HG03060 (cell line): ENCODE measurements around the gene LCN9.
"Not testable (repeated sequence)": the region's sequence is repeated elsewhere in the genome, so short reads cannot be mapped to it uniquely, and the experiment has no call there.

Experiments used
- ATAC-seq: cut with Tn5 transposase; IDR thresholded peaks from one replicate; pipeline ENCODE4 v1.9.1; 2021; ENCODE audit warnings: low read depth, moderate number of reproducible peaks; ENCODE audit not compliant: unreplicated experiment

LCN9 gene

GRCh38 chr9:135670721-135671590, 7.8 kb downstream of the LCN9 start:
- ATAC-seq = no peak

- no peak for ATAC-seq
Measured at GRCh38 chr9:135671591-135672041, 8.5 kb downstream of the LCN9 start.

DNA sequence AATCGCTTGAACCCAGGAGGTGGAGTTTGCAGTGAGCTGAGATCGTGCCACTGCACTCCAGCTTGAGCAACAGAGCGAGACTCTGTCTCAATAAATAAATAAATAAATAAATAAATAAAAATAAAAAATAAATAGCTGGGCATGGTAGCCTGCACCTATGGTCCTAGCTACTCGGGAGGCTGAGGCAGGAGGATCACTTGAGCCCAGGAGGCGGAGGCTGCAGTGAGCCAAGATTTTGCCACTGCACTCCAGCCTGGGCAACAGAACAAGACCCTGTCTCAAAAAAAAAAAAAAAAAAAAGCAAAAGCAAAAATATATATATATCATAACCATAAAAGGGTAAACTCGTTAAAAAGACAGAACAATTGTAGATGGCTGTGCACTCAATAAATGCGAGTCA, 9.7 kb downstream of the LCN9 start:
- not testable (repeated sequence) for ATAC-seq

- no peak for ATAC-seq
Measured at GRCh38 chr9:135673941-135674340, 10.8 kb downstream of the LCN9 start.

DNA sequence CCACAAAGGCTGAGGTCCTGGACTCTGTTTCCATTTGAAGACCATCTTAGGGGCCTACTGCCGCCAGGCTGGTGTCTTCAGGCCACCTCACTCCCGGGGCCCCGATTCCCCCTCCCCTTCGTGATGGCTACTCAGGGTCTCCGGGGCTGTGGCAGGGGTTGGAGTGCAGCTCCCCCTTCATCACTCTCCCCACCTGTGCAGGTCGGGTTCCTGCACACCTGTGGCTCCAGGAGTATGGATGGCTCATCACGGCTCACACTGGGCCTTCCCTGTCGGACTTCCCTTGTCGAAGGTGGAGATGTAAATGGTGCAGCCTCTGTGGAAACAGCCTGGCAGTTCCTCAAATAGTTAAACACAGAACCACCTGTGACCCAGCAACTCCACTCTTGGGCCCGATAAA, 11.9 kb downstream of the LCN9 start:
- no peak for ATAC-seq

GRCh38 chr9:135676891-135677290, 13.8 kb downstream of the LCN9 start:
- no peak for ATAC-seq

GRCh38 chr9:135677641-135678168, 14.6 kb downstream of the LCN9 start:
- no peak for ATAC-seq

DNA sequence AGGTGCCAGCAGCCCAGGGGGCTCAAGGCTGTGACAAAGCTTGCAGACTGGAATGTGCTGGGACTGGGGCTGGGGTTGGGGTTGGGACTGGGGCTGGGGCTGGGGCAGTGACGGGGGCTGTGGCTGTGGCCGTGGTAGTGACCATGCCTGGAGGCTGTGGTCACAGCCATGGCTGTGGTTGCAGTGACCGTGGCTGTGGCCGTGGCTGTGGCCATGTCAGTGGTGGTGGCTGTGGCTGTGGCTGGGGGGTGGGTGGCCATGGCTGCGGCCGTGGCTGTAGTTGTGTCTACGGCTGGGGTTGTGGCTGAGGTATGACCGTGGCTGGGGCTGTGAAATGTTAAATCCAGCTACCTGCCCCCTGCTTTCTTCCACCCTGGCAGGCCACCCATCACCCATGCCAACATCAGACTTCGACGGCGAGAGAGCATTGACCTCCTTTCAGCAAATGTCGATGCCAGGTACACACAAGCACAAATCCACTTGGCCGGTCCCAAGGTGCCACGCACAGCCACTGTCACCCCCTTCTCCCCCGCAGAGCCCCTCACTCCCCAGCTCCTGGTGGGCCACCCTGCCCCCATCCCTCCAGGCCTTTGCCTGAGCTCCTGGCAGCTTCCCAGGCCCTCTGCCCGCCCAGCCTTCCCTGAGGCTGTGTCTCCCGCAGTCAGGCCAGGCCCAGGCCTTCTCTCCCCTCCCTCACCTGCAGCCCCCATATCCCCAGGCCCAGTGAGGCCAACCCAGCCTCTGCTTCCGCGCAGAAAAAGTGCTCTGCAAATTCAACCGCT, 15.3 kb downstream of the LCN9 start:
- no peak for ATAC-seq

DNA sequence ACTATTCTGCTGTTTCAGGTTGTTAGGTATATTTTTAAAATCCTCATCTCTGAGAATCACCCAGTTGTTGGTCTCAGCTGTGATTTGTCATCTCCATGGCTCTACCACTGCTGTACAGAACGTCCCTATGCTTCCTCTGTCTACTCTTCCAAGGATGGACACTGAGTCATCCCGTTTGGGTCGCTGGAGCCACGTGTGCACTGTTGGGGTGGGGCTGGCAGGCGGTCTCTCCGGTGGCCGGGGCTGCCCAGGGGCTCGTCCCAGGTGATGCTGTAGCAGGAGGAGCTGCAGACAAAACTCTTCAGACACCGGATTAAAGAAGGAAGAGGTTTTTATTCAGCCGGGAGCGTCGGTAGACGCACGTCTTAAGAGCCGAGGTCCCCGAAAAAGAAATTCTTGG, 16.9 kb downstream of the LCN9 start:
- no peak for ATAC-seq

DNA sequence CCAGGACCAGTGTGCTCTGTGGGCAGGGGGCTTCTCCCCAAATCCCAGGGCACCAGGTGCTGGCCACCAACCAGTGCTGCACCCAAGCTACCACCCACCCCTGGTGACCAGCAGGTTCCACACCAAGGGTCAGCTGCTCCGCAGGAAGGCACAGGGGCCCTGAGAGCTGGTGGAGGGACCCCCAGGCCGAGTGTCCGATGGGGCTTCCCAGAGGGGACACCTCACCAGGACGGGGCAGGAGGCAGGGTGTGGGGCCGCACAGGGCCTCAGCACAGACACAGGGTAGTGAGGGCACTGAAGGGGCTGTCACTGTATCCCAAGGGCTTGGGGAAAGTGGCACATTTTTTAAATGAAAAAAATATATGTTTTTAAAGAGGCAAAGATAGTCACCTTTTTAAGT, 18.1 kb downstream of the LCN9 start:
- no peak for ATAC-seq

GRCh38 chr9:135683401-135684034, 20.4 kb downstream of the LCN9 start:
- ATAC-seq = no peak

GRCh38 chr9:135684691-135685090, 21.6 kb downstream of the LCN9 start:
- no peak for ATAC-seq

- ATAC-seq = no peak
Measured at GRCh38 chr9:135687216-135687615, 24.1 kb downstream of the LCN9 start.

DNA sequence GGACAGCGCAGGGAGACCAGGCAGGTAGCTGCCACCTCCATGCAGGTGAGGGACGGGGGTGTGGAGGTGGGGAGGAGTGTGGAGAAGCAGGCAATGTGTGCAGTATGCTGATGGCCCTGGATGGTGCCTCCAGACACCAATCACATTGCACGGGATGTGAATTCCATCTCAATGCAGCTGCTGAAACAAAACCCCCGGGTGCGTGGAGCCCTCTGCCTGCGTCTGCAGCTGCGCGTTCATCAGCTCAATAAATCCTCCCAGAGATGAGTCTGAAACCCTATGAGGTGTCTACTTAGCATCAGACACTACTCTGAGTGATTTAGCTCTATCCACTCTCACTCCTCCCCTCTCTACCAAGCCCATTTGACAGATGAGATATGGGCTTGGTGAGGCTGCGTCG, 25.9 kb downstream of the LCN9 start:
- ATAC-seq = no peak

DNA sequence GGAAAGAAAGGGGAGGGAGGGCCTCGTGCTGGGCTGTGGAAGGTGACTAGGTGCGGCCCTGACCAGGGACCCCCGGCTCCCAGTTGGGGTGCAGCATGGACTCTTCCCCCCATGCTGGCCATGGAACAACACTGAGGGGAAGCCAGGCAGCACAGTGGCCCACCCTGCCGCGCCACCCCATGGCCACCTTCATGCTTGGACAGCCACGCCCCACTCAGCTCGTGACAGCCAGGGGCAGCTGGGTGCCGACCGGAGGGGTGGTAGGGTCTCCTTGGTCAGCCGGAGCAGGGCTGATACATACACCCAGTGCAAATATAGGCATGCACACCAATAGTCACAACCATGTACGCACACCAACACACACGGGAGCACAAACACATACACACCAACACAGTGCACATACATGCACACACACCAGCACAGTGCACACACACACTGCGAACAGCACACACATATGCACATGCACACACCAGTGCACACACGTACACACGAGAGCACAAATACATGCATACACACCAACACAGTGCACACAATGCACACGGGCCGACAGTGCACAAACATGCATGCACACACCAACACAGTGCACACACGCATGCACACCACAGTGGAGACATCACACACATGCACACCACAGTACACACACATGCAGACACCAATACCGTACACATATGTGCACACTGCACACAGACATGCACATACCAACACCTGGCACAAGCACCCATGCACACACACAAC, 27.9 kb downstream of the LCN9 start:
- no peak for ATAC-seq

DNA sequence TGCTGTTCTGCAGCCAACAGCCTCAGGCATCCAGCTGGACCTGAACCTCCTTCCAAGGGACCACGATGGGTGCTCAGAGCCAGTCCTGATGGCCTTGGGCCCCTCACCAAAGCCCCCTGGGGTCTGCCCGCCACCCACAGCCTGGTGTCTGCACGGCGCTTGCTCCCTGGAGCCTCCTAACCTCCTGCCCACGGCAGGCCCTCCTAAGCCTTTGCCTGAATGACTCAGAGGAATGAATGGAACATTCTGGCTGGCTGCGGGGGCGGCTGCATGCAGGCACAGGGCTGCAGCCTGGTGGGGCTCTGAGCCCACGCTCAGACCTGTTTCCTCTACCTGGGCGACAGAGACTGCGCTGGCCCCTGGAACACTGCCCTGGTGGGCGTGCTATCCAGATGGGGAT, 29.3 kb downstream of the LCN9 start:
- ATAC-seq = no peak

DNA sequence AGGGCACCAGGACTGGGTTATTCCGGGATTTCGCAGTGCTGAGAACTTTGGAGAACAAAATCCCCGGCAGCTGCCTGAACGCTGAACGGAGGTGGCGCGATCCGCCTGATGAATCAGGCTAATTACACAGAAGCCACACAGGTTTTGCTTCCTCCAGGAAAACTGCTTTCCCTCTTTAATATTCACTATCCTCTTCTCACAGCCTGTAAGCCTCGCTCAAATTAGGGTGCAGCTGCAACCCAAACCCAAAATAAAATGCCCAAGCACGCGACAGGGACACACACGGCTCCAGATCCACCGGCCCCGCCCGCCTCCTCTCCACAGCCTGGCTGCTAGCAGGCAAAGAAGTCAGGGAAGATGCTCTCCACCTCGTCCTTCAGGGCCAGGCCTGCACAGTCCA, 30.2 kb downstream of the LCN9 start:
- no peak for ATAC-seq

- no peak for ATAC-seq
Measured at GRCh38 chr9:135693771-135694170, 30.7 kb downstream of the LCN9 start.

DNA sequence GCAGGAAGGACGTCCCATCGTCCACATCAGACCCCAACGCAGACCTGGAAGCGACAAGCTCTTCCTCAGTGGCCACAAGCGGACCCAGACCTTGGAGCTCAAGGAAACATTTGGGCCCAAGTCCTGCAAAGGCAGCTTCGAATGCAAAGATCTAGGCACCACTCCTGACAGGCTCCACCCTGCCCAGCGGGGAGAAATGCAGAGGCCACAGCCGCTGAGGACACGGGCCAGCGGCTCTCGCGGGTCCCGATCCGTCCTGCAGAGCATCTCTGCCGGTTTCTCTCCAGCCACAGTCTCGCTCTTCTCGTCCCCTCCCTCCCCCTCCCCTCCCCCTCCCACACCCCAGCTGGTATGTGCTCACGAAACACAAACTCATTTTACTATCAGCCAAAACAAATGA, 31.3 kb downstream of the LCN9 start:
- no peak for ATAC-seq

GRCh38 chr9:135695036-135695435, 31.9 kb downstream of the LCN9 start:
- ATAC-seq = no peak
